Measurements from ENCODE around the gene INPP5A.

Gene INPP5A

GRCh38 chr10:132615341-132616169 is 78.0 kb downstream of the INPP5A start:
- FAIRE-seq, result no peak

DNA sequence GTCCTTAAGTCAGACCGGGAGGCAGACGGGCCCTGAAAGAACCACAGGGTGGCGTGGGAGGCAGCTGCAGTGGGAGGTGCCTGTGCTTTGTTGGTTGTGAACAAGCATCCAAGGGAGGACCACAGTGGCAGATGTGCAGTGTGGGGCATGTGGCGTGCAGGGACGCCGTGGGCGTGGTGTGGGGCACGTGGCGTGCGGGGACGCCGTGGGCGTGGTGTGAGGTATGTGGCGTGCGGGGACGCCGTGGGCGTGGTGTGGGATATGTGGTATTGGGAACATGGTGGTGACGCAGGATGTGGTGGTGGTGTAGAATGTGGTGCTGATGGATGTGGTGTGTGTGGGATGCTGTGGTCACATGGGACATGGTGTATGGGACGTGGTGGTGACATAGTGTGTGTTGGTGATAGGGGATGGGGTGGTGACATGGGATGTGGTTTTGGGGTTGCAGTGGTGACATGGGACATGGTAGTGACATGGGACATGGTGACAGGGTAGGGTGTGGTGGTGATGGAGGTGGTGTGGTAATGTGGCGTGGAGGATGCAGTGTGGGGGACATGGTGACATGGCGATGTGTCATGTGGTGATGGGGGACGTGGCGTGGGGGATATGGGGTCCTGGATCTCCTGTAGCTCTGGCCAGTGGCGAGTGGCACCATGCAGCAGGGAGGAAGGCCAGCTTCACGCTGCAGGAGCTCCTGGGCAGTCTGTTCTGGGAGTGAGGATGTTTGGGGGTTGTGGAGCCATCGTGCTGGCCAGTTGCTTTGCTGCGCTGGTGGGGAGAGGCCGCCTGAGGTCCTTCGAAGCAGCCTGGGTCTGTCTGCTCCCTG is 78.8 kb downstream of the INPP5A start:
- no peak for FAIRE-seq

GRCh38 chr10:132616996-132617736 is 79.6 kb downstream of the INPP5A start:
- FAIRE-seq, result no peak

- FAIRE-seq, result no peak
These were observed 80.1 kb downstream of the INPP5A start for GRCh38 chr10:132617737-132618052.

- no peak for FAIRE-seq
These were observed 80.8 kb downstream of the INPP5A start for GRCh38 chr10:132618158-132618919.

DNA sequence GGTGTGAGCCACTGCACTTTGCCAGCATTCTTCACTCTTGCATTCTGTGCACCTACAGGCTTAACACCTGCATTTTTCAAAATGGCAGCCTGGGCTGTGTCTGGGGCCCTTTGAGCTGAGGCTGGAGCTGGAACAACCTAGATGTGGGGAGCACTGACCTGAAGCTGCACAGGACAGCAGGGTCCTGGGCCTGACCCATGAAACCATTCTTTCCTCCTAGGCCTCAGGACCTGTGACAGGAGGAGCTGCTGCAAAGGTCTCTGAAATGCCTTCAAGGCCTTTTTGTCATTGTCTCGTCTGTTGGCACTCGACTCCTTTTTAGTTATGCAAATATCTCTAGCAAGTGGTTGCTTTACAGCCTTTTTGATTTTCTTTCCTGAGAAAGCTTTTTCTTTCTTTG is 82.3 kb downstream of the INPP5A start:
- FAIRE-seq, result no peak

- FAIRE-seq, result no peak
These were observed 86.7 kb downstream of the INPP5A start for GRCh38 chr10:132624061-132624846.

DNA sequence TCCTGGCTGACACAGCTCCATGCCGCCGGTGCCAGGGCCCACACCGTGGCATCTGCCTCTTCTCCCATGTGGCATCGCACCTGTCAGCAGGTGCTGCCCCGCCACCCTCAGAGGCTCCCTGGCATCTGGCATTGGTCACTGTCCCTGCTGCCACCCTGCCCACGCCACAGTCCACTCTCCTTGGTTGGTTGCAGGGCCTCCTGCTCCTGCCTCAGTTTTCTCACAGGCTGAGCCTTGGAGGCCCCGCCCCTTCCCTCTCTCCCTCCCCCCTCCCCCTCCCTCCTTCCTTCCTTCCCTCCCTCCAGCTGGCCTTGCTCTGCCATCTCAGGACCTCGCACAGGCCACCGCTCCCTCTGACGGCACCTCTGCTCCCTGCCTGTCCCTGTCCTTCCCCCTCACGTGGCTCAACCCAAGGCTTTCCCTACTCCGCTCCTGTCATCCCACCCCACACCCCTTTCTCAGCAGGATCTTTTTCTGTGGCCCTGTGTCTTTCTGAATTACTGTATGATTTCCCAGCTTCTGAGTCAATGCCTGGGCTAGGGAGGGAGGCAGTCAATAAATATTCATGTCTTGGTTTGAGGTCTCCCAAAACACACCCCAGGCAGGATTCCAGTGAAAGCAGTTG is 87.4 kb downstream of the INPP5A start:
- no peak for FAIRE-seq

- no peak for FAIRE-seq
These were observed 88.6 kb downstream of the INPP5A start for GRCh38 chr10:132626019-132626760.

DNA sequence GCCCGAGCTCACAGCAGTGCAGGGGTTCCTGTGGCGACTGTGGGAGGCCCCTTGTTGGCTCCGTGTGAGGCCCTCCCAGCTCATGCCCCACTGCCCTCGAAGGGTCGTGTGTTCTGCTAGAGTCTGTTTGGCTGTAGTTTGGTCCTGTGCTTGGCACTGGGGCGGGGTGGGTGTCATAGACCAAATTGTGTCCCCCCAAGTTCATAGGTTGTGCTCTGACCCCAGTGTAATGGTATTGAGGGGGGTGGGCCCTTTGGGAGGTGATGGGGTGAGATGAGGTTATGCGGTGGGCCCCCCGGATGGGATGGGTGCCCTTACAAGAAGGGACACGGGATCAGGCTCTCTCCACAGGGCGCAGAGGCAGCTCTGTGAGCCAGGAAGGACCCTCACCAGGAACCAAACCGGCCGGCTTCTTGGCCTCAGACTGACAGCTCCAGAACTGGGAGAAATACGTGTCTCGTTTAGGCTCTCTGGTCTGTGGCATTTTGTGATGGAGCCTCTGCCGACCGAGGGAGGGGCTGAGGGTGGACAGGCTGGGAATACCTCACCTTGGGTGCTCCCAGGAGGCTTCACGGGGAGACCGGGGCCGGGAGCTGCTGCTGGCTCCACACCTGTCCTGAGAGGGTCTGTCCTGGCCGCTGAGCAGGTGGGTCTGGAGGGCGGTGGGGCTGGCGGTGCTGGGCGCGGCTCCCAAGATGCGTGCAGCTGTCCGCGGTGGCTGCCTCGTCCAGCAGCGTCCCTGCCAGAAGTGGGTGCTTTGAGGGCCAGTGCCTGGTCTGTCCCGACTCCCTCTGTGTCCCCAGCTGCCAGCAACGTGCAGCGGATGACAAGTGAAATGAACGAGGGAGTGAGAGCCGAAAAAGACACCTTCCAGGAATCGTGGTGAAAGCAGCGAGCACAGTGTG is 89.4 kb downstream of the INPP5A start:
- FAIRE-seq, result no peak

- FAIRE-seq, result no peak
These were observed 90.3 kb downstream of the INPP5A start for GRCh38 chr10:132627666-132628531.

DNA sequence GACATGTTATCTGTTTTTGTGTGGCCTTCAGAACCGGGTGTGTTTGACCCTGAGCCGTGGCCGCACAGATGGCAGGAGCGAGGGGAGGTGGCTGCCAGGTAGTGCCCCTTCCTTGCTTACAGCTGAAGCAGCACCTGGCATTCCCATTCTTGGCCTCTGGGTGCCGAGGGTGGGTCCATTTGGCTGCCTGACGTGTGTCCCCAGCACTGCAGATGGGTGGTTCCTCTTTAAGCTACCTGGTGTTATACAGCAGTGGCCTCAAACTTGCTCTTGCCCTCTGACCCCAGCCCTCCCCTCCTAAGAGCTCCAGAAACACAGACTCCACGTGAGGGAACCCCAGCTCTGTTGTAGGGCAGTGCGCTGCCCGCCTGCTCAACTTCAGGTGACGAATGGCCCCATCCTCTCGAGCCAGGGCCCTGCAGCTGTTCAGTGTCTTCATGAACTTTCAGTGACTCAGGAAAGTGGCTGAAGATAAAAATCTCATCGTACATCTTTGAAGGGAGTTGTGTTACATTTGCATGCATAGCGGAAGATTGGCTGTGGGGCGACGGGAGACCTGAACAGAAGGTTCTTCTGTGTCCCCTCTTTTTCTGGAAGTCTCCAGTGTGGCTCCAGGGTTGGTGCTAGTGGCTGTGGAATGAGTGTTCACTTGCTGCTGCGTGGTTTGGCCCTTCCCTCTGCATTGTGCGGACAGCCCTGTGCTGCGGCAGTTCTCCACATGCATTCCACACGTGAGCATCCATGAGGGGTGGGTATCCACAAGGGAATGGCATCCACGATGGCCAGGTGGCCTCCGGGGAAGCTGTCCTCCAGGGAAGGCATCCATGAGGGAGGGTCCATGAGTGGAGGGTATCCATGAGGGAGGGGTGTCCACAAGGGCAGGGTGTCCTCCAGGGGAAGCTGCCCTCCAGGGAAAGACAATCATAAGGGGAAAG is 91.6 kb downstream of the INPP5A start:
- FAIRE-seq, result no peak

DNA sequence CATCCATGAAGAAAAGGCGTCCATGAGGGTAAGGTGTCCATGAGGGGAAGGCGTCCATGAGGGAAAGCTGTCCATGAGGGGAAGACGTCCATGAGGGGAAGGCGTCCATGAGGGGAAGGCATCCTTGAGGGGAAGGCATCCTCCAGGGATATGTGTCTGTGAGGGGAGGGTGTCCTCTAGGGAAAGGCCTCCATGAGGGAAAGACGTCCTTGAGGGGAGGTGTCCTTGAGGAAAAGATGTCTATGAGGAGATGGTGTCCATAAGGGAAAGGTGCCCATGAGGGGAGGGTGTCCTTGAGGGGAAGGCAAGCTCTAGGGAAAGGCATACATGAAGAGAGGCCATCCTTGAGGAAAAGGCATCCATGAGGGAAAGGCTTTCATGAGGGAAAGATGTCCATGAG is 92.6 kb downstream of the INPP5A start:
- FAIRE-seq, result no peak

DNA sequence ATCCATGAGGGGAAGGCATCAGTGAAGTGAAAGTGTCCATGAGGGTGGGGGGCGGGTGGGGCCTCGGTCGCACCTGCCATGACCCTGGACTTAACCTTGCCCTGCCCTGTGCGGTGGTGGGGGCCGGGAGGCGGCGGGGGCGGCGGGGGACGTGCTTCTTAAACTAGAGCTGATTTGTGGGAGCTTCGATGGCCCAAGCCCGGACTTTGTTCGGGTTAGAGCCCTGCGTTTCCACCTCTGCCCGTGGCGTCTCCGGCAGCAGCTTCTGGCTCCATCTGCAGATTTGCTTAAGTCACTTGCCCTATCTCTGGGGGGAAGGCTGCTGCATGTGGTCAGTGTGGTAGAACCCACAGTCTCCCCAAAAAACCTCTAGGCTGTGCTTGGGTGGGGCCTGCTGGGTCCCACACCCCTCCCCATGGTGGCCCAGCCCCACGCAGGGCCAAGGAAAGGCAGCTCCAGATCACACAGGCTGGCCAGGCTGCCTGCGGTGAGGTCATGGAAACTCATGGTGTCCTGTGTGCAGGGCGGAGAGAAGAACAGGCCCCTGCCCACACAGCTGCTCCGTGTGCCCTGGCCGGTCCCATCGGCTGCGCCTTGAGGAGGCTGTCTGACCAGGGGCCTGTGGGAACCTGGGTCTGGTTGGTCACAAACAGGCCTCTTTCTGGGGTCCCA is 93.2 kb downstream of the INPP5A start:
- FAIRE-seq, result no peak

- no peak for FAIRE-seq
These were observed 93.8 kb downstream of the INPP5A start for GRCh38 chr10:132631338-132631735.

DNA sequence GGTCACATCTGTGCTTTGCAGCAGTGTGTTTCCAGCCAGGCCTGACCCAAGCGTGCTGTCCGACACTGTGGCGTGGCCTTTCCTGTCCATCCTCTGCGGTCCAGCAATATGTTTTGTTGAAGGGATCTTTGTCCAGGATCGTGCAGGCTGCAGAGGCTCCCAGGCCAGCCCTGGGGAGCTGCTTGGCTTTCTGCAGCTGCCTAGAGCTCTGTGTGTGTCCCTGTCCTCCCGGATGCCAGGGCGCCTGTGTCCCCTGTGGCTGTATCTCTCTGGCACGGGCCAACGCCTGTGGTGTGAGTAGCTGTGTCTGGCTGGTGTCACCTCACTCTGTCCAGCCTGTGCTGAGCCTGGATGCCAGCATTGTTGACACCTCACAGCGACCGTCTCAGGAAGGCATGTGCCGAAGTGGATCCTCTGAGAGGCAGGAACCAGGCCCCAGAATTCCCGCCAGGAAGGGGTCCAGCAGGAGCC is 94.5 kb downstream of the INPP5A start:
- FAIRE-seq, result no peak
